ENCODE measurements around the gene LAMB1.

LAMB1 gene

DNA sequence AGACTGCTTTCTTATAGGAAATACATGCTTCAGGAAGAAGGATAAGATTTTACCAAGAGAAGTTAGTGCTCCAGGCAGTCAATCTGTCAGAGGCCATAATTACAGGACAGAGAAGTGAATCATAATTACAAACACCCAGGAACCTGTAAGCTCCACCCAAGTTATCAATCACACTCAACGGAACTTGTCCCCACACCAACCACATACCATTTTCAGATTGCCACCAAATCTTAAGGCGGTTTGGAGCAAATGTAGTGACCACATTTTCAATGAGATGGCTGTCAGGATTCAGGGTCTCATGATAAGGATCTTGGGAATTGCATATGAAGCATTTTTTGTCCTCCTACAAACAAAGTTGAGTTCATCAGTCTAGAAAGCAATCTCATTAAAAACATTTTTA, 4.8 kb downstream of the LAMB1 start:
- no peak for DNase-seq

DNA sequence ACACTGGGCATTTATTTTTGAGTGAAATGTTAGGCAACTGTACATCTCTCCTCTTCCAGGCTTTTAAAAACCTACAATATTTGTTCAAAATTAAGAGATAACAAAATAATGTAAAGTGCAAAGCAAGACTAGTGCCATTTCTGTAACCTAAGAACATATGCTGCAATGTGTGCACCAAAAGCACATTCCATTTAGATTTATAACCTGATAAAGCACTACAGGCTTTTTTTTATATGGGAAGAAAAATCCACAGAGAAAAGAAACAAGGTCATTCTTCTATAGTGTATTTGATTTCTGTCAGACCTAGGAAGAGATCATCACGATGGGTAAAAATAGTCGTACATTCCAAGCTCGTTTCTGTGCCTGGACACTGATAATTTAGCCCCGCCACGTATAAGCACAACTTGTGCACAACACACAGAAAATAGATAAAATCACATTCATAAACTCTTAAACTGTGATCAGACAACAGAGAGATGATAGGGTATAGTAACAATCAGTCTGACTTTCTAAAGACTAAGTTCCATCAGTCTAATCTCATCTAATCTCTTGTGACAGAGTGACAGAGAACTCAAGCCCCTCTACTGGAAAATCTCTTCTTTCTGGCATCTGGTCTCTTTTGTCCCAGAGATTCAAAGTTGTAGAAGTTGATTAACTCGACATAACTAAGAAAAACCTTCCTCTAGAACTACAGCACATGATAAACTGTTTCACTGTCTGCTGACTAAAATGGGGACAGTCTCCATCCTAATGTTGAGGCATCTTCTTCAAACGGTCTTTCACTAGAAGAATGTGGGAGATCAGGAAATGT, 6.7 kb downstream of the LAMB1 start:
- DNase-seq: no peak

DNA sequence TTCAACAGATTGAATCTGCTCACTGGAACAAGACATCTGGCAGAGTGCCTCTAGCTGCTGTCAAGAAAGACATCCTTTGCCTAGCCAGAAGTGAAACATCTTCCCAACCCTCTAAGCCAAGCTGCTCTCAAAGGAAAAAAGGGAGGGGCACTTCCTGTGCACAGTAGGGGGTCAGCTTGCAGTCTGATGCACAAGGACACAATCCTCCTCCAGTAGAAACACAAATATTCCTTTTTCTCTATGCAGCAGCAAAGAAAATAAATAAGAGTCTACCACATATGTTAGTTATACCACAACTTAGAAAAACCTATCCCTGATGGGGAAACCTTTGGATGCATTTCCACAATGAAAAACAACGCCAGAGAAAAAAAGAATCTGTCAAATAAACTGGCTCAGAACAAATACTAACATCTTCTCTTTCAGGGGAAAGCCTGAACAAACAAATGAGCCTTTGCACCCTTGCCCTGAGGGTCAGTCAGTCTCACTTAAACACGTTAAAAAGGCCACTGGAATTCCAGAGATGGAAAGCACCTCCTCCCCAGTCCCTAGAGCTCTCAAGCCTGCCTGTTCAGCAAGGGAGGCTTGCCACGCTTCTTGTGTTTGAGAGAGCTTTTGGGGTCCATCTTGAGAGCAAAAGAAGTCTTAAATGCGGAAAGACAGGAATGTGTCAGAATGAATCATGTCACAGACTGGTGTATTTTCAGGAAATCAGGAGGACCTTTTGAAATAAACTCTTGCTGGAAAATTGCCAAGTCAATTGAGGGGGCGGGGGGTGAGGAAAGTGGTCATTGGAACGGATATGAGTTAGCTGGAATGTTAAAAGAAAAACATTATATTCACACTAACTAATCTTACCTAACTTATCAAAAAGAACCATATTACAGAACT, 7.5 kb downstream of the LAMB1 start:
- no peak for DNase-seq

DNA sequence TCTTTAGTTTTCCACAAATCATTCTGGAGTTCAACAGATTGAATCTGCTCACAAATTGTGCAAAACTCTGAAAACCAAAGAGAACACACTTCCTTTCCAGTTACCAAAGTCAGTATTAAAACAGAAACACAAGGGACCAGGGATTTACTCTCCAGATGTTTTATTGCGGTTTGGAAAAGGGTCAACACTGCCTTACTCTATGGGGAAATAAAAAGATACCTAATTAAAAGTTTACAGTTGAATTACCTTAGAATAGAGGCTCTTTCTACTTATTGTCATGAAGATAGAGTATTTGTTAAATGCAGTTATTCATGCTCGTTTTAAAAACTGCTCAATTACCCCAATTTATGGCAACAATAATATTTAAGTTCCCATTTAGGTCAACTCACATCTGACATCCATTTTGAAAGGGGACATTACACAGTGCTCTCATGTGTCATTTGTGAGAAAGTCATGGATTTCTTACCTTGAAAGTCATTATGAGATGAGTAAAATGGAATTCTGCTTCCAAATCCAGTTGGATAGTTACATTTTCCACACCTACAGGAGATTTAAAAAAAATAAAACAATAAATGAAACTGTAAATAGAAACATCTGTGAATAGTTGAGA, 8.4 kb downstream of the LAMB1 start:
- DNase-seq: no peak

DNA sequence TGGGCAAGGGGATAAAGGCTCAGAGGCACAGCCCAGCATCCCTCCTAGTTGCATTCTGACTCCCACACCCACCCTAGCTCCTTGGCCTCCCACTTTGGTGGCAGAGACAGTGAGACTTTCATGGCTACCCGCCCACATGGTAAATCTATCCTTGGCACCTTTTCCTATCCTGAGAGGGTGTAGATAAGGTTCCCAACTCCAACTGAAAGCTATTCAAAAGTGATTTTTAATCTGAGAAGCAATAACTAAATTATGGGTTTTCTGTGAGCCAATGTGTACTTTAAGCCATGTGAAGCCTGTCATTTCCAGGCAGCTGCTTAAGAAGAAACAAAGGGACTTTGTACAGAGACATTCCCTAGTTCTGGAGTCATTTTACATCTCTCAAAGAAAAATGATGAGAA, 9.1 kb downstream of the LAMB1 start:
- no peak for DNase-seq

DNA sequence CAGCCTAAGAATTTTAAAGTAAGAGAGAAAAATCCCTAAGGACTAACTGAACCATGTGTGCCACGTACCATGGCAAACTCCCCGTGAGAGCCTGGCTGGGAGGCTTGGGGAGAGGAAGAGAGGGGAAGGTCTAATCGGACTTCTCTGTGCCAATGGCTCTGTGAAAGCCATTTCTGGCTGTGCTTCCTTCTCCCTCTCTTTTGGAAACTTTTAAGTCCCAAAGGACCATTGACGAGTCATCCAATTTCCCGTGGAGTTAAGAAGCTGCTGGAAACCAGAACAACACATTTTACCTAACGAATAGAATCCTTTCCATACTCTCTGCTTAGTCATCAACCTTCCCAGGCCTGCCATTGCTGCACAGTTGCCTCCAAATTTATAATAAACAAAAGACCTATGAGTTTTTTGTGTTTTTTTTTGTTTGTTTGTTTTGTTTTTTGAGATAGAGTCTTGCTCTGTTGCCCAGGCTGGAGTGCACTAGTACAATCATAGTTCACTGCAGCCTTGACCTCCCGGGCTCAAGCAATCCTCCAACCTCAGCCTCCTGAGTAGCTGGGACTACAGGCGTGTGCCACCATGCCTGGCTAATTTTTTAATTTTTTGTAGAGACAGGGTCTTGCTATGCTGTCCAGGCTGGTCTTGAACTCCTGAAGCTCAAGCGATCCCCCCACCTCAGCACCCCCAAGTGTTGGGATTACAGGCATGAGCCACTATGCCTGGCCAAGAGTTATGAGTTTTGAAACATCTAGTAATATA, 13.2 kb downstream of the LAMB1 start:
- DNase-seq: no peak

DNA sequence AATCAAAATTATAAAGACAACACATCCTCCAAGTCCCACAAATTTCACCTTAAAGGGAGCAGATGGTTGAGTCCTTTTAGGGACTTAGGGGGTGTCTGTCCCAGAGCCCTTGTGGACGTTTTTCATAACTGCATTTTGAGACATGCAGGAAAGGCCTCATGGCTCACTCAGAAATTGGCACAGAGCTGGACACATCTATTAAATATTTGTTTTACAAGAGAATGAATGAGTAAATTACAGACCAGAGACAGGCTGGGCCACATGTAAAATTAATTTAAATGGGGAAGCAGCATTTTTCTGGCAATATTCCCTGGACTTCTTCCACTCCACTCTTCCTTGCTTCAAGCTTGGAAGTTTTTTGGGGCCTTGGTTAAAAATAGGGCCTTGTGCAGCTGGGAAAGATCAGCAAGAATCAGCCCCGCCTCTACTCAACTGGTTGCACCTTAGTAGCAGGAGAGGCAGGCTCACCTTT, 20.0 kb downstream of the LAMB1 start:
- no peak for DNase-seq

DNA sequence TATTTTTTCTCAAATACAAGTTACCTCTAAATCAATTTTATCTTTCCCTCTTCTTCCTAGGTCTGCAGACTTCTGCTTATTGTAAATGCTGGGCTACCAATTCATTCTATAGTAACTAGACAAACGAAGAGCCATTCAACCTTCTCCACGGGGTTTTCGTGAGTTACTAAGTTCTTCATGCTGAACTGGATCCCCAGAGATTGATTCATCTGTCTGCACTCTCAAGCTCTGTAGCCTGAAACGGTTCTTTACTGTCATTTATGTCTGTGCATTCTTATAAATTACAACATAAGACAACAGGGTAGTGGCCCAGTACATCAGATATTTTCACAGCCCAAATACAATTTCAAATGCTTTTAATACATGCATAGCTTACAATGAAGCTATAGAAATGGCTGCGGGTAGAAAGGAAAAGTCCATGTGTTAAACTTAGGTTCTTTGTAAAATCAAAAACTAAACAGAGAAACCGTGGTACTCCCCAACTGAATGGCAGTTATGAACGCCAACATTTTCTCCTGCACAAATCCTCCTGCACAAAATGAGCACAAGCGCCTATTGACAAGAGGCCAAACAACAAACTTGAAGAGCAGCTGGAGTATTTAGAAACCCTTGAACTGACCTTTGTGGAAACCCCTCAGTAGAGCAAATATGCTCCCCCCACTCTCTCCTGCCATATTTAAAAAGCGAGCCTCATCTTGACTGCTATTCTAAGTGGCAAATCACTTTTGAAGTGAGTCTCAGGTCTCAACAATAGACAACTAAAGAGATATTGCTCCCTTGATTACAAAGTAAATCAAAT, 20.7 kb downstream of the LAMB1 start:
- no peak for DNase-seq

DNA sequence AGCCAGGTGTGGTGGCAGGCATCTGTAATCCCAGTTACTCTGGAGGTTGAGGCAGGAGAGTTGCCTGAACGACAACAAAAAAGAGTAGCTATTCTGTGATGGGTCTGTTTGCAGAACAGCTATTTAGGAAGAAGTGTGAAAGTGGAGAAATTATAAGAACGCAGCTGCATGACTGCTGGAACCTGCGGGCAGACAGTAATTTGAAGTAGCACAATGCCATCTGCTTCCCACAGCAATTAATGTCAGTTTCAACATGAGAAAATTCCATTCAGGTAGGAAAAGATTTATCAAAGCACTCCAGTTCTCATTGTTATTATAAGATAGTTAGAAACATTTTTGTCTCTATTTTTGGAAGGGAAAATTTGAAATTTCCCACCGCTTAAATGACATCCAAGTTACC, 21.5 kb downstream of the LAMB1 start:
- DNase-seq: no peak

DNA sequence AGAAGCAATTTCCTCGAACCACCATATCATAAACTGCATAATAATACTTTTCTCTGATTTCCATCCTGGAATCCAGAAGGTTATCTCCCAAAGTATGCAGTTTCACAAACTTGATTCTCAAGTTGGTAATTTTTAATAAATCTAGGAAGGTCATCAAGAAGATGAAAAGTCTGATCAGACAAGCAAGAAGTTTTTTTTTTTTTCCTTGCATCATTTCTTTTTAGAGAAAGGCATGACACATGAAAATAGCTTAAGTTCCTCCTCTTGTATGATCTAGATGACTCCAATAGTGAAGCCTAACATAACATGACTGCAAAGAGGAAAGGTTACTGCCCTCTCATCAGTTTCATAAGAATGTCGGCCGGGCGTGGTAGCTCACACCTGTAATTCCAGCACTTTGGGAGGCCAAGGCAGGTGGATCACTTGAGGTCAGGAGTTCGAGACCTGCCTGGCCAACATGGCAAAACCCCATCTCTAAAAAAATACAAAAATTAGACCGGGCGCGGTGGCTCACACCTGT, 22.2 kb downstream of the LAMB1 start:
- no peak for DNase-seq

DNA sequence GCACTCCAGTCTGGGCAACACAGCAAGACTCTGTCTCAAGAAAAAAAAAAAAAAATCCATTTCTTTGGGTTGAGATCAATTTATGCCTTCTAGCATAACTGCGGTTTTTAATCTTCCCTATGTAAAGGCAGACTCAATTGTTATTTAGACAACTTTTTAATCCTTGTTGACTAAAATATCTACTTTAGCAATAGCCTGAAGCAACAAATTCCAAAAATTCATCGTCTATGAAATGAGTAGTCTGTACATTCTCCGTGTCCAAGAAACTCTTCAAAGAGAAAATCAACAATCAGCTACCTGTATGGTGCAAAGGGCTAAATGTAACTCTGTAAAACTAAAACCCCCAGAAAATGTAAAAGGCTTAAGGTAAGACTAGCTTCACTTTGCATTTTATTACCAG, 22.8 kb downstream of the LAMB1 start:
- no peak for DNase-seq

DNA sequence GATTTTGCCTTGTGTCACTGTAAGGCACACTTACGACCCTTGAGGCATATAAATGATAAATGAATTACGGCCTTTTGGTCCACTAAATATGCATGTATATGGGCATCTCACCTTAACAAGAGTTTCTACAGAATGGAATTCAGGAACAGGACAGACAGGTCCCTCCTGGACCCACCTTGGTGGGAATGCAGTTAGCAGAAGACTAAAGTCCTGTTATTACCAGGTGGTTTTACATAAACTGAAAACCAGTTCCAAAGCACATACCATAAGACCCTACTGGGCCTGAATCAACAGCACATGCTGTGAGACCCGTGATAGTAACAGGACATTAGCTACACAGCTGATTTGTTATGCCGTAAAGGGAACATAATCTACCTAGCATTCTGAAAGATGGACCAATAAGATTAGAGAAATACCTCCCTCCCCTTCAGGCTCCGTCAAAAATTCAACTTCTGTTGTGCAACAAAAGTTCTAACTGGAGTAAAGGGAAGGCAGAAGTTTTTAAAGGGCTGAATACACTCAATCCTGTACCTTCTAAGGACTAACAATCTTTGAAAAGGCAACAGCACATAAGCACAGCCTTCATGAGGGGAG, 24.0 kb downstream of the LAMB1 start:
- DNase-seq: no peak

DNA sequence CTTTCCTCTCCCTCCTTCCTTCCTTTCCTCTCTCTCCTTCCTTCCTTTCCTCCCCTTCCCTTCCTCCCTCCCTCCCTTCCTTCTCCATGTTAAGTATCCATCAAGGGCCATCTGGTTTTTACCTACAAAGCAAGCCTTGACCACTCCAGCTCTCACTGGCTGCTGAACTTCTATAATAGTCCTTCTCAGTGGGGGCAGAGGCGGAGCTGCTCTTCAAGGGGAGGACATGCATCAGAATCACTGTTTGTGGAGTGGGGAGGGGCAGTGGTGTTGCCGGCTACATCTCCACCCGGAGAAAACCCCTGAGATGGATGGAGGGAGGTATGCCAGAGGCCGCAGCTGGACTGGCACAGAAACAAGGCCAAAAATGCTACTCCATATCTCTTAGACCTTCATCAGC, 25.9 kb downstream of the LAMB1 start:
- no peak for DNase-seq

DNA sequence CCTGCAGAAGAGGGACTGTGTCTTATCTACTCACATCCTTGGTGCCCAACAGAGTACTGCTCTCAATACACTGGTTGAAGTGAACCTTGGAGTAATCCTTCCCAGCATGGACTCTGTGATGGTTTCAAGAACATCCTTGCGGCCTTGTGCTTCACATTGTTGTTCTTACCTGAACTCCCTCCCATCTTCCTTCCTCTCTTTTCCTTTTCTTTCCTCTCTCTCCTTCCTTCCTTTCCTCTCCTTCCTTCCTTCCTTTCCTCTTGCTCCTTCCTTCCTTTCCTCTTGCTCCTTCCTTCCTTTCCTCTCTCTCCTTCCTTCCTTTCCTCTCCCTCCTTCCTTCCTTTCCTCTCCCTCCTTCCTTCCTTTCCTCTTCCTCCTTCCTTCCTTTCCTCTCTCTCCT, 26.3 kb downstream of the LAMB1 start:
- DNase-seq: no peak

DNA sequence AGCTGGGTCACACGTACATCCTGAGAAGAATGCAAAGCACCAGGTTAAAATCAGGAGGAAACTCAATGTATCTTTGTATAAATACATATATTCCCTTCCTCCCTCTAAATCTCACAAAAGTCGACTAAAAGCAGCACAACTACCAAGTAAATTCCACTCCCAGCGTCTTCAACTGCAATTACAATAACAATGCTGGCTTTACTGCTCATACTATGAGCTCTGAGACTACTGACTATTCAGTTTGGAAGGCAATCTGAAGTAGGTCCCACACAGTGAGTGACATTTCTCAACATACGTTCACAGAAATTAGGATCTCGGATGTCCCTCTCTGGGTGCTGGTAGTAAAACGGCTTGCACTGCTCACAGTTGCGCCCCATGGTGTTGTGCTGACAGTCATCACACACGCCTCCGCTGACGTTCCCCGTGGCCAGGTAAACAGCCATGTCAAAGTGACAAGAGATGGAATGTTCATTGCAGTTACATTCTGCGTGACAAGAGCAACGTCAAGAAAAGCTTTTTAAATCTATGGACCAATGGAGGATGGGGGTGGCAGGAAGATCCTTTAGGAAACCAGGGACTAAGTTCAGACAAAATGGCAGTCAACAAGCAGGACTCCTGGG, 27.5 kb downstream of the LAMB1 start:
- no peak for DNase-seq

DNA sequence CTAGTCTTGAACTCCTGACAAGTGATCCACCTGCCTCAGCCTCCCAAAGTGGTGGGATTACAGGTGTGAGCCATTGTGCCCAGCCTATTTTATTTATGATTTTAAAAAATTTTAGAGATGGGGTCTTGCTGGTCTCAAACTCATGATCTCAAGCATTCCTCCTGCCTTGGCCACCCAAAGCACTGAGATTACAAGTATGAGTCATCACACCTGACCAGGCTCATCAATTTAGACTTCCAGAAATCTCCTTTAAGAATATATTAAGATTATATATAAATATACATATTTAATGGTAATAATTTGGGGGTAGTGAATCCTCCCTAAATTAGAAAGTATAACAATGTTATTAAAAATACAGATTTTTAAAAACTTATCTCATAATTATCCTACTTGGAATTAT, 29.1 kb downstream of the LAMB1 start:
- no peak for DNase-seq

DNA sequence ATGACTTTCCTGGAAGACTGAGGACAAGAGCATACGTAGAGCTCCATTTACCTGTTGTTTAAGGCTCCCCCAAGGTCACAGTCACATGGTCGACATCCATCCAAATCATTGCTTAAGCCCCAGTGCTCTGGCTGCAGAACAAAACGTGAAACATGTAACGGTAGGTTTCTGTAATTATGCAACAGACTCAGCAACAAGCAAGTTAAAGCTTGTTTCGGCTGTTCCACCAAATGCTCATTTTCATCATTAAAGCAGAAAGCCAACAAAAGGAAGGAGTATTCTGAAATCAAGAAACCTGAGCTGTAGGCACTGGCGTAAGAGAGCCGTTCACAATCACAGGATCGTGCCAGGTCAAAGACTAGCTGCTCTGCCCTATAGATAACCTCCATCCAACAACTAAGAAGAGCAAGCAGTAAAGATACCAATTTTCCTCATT, 30.0 kb downstream of the LAMB1 start:
- DNase-seq: no peak

DNA sequence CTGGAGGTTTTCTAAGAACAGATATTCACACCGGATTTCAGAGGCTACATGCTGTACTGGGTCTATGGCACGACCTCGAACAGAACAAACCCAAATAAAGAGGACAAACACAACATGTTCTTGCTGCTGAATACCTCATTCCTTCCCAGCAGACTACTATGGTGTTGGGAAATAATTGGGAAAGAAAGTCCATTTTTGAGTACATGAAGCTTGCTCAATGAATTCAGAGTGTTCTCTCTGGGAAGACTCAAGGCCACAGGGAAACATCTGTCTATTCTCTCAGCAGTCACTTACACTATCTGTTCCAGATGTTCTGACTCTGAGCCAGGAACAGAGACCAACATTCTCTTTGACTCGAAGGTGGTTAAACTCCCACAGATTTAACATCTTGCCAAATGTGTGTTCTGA, 30.9 kb downstream of the LAMB1 start:
- DNase-seq: no peak

DNA sequence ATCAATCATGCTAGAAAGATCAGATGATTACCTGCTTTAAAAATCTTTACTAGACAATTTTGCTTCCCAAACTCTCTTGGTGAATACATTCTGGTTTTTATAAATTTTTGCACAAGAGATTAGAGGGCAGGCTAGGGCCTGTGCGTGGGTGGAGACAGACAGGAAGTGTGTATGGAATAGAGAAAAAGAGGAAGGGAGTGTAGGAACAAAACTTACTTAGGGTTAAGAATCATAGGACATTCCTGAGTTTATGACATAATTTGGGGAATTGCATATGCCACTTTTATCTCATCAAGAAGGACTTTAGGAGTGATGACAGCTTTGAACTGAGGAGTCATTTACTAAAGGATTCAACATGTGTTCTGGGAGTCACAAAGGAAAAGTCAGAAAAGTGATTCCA, 31.3 kb downstream of the LAMB1 start:
- no peak for DNase-seq

DNA sequence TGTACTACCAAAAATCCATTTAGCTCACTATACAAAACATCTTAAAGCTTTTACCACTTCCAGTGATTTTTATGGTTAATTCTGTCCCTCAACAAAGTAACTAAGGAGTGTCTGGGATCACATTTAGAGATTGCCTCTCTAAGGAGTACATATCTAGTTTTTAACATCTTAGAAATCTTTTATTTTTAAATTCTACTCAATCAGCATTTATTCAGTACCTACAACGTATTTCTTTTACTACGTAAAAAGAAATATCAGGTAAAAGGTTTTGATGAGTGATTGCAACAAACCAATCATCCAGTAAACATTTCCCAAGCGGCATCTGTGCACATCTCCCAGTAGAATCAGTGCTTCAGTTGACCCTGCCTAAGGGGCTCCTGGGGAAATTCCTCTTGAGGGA, 31.9 kb downstream of the LAMB1 start:
- no peak for DNase-seq

DNA sequence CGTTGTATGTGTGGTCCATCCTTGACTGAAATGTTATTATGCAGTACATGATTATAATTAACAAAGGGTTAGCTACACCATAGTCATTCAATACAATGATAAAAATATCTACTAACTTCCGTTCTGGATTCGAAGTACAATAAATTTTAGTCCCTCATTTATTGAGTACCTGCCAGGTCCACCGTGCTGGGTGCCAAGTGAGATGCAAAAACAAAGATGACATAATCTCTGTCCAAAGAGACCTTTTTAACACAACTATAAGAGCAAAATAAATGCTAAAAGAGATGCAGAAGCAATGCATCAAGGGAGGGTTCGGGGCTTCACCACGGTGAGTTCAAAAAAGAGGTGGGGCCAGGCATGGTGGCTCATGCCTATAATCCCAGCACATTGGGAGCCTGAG, 33.1 kb downstream of the LAMB1 start:
- DNase-seq: no peak
